ENCODE results near the gene KCTD5.

DNA sequence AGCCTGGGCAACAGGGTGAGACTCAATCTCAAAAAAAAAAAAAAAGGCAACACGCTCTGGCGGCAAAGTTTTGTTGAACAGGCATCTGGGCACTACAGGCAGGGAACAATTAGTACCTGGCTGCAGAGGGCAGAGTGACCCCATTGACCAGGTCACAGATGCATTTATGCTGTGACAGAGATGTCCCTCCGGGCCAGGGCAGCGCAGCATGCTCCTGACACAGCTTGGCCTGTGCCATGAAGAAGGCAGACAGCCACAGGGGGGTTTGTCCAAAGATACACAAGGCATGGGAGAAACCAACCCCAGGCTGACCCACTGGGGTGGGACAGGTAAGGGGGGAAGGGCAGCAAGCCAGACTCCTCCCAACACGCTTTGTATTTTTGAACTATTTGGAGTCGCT is 62.4 kb downstream of the KCTD5 start:
- no peak for TF ChIP-seq POLR2A (IDR thresholded peaks at IDR 0.05; ENCODE audit: low read depth, low read length)
- no peak for TF ChIP-seq SMARCA5 (IDR thresholded peaks at IDR 0.05)
- TF ChIP-seq RAD21 (IDR thresholded peaks at IDR 0.05; ENCODE audit: insufficient read depth, low read depth, low read length): no peak
- TF ChIP-seq CTCF (IDR thresholded peaks at IDR 0.05 in 2 of 3, conservative IDR thresholded peaks at IDR 0.05 in 1 of 3; ENCODE audit: control insufficient read depth in 2 of 3, extremely low read depth in 1 of 3, insufficient read depth in 1 of 3, low read depth in 3 of 3, low read length in 3 of 3): no peak

Measured in GM12878 (cell line).